Spleen (tissue), 7 donors: ENCODE results near the gene RAB38.

ENCODE experiments used
- POLR2A ChIP-seq, 3 donors: fragments of 450-650 bp; IDR thresholded peaks; one replicate each; pipeline ENCODE4 v1.5.1; 2017; ENCODE audit warnings: antibody characterized with exemption in 3 of 3, mild to moderate bottlenecking in 1 of 3
- POLR2AphosphoS5 ChIP-seq, 3 donors: sonication (generic); formaldehyde crosslinking; IDR thresholded peaks; one replicate each; pipeline ENCODE4 v1.5.1; 2017; ENCODE audit warnings: antibody characterized with exemption in 3 of 3
- TF ChIP-seq, protein P1 (sequence below), 11 experiments: fragments of 200-600 bp in 7 of 11; fragments of 450-650 bp in 4 of 11; sonication (generic) in 4 of 11; IDR thresholded peaks in 8 of 11; conservative IDR thresholded peaks in 3 of 11; 1 replicate in 7 of 11; 2 replicates in 4 of 11; pipeline versions ENCODE4 v1.4.0 to v1.8.0; 2016 to 2021; ENCODE audit warnings: antibody characterized with exemption in 11 of 11, inconsistent platforms in 4 of 11, mild to moderate bottlenecking in 1 of 11
- donor health status: DM: no; HTN: no; CAD: no; lungs with moderate emphysema.
- donor health status: DM: no; HTN: no; CAD: no.
- donor health status: DM: no; HTN: no; CAD: no.

DNA sequence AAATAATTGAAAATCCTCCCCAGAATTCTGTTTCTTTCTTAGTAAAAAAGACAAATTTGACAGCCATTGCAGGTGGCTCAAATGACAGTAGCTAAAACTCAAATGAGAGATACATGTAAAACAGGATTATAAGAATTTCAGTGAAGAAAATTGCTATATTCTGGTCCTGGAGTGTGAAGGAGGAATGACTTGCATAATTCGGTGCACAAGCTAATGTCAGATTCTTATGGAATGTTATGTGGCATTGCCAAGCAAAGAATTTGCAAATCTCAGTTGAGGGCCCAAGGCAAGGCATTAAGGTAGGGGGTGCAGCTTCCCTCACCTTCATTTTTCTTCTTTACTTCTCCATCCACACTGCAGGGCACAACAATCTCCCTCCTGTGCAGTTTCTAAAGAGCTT lies 35.4 kb downstream of the RAB38 start:
- TF ChIP-seq, protein P1, sequence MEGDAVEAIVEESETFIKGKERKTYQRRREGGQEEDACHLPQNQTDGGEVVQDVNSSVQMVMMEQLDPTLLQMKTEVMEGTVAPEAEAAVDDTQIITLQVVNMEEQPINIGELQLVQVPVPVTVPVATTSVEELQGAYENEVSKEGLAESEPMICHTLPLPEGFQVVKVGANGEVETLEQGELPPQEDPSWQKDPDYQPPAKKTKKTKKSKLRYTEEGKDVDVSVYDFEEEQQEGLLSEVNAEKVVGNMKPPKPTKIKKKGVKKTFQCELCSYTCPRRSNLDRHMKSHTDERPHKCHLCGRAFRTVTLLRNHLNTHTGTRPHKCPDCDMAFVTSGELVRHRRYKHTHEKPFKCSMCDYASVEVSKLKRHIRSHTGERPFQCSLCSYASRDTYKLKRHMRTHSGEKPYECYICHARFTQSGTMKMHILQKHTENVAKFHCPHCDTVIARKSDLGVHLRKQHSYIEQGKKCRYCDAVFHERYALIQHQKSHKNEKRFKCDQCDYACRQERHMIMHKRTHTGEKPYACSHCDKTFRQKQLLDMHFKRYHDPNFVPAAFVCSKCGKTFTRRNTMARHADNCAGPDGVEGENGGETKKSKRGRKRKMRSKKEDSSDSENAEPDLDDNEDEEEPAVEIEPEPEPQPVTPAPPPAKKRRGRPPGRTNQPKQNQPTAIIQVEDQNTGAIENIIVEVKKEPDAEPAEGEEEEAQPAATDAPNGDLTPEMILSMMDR (IDR thresholded peaks at IDR 0.05 in 8 of 11, conservative IDR thresholded peaks at IDR 0.05 in 3 of 11): no peak
- TF ChIP-seq POLR2AphosphoS5 (IDR thresholded peaks at IDR 0.05): no peak
- no peak for TF ChIP-seq POLR2A (IDR thresholded peaks at IDR 0.05)
